Activated CD4-positive, alpha-beta T cell treated with anti-CD3 and anti-CD28 coated beads, Interleukin-2, amount 50 U/mL, for 1 hour (primary cell): ENCODE results near the gene RALGAPA2.

Source experiments
- DNase-seq: peaks from one replicate; pipeline ENCODE4 v3.0.0-alpha.2; 2020

Gene RALGAPA2

DNA sequence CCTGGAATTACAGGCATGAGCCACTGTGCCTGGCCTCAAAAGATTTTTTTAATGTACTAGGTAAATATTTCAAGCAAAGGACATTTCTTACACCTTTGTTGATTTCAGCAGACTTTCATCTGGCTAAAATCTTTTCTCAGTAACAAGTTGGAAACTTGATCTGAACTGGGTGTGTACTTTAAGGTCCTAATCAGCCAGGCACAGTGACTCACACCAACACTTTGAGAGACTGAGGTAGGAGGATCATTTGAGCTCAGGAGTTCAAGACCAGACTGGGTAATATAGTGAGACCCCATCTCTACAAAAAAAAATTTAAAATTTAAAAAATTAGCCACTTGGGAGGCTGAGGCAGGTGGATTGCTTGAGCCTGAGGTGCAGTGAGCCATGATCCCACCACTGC, 7.0 kb upstream of the RALGAPA2 start:
- no peak for DNase-seq

DNA sequence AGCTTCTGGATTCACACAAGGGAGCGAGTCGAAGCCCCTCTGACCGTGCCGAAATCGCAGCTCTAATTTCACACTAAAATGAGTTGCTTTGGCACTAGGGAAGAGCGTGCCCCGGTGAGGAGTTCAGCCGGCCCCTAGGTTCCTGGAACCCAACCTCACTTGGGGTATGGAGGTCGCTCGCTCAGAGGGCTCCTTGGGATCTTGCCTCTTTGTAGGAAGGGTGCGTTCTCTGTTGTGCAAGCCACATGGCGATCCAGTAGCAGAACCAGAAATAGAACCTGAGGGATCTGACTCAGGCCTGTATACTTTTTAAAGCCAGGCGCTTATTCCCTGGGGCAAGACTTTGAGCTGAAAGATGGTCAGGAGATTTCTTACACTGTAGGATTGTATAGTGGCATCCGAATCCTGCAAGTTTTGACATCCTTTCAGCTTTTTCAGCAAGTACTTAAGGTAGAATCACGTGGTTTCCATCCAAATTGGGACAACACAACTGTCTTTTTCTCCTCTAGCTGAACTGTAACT, 861 bp upstream of the RALGAPA2 start:
- DNase-seq = no peak

DNA sequence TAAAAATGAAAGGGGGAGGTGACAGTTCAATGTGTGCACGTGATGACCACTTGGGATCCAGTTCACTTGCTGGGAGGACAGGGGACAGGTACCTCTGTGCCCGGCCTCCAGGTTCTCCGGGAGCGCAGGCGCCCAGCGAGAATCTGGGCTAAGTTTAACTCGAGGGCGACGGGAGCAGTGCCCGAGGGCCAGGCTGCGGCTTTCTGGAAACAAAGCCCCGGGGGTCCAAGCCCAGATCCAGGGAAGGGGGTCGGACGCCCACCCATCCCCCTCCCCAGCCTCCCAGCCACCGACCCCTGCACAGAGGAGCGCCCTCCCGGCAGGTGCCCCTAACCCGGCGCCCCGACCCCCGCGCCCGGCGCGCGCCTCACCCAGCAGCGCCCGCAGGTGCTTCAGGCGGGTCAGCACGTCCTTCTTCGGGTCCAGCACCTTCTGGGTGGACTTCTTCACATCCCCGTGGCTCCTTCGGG, 405 bp downstream of the RALGAPA2 start:
- no peak for DNase-seq

DNA sequence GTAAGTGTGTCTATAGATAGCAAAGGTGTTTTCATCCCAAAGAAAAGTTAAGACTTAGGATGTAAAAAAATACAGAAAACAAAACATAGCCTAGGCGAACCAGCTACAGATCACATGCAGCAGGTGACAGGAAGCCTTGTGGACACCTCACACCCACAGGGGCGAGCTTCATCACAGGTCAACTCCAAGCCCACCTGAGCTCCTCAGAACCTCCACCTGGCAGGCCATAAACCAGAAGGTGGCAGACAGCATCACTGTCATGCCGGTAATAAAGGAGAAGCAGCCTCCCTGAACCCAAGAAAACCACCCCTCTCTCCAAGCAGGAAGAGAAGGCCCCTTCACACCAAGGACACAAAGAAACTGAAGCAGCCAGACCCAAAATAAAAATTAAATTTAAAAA, 1.0 kb downstream of the RALGAPA2 start:
- DNase-seq = no peak

DNA sequence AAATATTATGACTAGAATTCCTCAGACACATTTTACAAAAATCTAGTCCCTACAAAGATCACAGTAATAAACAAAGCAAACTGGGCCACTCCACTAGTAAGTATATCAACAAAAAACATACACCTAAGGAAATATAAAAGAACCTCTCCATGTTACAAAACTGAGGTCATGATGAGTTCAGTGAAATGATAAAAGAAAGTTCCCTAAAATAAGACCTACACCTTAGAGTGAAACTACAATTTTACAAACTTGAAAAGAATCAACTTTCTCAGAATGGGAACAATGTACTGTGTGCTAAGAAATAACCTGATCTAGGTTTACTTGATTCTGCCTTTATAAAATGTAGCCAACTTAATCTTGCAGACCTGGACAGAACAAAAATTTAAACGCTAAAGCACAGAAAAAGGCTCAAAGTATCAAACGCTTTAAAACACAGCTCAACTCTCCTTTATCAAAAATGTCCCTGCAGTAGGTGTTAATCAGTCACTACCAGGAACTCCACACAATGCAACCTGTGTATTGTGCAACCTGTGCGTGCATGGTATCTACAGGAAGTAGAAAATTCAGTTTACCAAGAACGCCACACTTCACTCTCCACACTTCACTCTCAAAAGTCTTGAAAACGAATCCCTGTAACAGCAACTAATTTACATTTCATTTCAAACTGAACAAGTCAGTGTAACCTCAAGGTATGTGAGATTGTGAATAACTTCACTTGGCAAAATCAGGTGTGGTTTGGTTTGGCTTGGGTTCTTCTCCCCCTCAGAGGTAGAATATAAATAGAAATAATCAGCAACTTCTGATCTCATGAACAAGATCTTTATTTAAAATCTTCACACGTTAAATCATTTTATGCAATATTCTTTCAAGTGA, 1.8 kb downstream of the RALGAPA2 start:
- DNase-seq = no peak

DNA sequence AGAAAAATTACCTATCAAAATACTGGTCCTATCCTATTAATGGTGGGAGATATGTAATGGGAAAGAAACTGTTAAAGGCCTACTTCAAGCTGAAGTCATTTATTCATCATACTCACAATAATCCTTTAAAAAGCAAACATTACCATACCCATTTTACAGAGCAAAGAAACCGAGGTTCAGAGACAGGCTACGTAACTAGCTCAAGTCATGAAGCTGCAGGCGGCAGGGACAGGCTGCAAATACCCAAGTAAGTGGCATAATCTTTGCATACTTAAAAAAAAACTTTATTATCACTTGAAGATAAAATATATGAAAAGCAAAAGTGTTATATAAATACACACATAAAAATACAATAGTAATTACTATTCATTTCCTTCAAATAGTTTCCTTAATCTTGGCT, 2.6 kb downstream of the RALGAPA2 start:
- no peak for DNase-seq

DNA sequence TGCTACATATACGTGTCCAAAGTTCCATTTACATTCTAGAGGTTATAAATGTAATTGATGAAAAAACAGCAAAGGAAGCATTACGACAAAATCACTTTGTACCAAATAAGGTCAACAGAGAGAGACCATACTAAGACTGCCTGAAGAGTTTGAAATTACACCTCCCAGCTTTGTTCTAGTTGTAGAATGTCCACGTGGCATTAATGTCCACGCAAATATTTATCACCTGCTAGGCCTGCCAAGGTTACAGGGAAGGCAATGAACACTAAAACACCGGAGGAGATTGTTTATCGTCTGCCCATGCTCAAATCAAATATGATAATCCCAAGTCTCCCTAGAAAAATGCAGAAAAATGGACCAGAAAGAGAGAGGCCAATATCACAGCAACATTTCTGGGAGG, 6.2 kb downstream of the RALGAPA2 start:
- no peak for DNase-seq

DNA sequence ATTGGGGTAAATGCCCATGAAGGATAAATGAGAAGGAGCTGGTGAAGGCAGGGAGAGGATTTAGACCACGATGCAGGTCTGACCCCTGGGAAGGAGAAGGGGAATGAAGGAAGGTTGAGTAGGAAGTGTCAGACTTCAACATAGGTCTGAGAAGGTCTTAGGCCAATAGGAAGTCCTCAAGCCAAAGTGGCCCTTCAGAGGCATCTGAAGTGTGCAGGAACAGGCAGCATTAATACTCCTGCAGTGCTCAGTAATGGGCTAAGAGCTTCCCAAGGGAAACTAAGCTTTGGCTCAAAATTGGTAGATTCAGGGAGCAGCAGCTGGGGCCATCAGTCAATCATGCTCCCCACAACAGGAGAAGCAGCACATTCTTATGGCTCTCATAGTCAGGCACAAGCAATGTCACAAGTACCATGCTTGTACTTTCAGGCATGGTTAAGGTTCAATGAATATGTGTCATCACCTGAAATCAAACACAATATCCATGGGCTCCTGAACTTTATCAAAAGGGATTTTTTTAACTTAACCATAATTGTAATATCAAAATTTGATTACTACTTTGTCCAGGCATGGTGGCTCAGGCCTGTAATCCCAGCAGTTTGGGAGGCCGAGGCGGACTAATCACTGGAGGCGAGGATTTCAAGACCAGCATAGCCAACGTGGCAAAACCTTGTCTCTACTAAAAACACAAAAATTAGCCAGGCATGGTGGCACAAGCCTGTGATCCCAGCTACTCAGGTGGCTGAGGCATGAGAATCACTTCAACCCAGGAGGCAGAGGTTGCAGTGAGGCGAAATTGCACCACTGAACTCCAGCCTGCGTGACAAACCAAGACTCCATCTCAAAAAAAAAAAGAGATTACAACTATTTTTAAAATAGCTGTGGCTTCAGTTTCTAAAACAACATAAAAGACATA, 9.9 kb downstream of the RALGAPA2 start:
- DNase-seq = no peak

DNA sequence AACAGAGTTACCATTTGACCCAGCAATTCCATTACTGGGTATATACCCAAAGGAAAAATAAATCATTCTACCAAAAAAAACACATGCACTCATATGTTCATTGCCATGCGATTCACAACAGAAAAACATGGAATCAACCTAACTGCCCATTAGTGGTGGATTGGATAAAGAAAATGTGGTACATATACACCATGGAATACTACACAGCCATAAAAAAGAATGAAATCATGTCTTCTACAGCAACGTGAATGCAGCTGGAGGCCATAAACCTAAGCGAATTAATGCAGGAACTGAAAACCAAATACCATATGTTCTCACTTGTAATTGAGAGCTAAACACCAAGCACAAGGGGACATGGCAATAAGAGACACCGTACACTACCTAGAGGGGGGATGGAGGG, 12.5 kb downstream of the RALGAPA2 start:
- no peak for DNase-seq

DNA sequence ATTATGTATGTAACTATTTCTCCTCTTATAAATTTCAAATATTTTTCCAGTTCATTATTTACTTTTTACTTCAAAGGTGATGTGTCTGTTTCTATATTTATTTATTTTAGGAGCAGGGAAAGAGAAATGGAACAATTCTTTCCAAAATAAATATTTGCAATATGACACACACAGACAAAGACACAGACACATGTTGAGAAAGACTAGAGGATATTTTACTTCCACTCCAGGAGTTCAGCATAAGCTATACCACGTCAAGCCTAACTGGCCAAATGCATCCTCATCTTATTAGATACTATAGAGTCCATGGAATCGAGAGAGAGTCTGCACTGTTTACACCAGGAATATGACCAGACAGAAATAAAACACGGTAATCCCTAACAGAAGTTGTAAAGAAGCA, 13.3 kb downstream of the RALGAPA2 start:
- DNase-seq = no peak

DNA sequence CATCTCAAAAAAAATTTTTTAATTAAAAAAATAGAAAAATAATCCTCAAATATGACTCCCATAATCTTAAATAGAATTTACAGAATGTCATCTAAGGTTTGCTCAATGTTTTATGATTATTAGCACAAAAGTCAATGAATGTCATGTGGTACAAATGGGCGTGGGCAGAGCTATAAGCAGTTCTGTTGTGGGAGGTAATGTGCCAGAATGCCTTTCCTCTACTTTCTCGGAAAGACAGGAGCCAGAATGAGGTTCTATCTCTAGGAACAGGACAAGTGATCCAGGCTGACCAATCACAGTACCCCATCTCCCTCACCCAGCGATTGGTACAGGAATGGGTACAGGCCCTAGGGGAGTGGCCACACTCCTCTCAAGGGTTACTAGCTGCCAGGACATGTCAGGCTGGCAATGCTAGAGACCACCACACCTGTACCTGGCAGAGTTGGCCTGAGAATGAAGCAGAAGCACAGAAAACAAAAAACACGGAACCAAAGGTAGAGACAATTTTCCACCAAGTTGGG, 15.1 kb downstream of the RALGAPA2 start:
- DNase-seq = no peak

DNA sequence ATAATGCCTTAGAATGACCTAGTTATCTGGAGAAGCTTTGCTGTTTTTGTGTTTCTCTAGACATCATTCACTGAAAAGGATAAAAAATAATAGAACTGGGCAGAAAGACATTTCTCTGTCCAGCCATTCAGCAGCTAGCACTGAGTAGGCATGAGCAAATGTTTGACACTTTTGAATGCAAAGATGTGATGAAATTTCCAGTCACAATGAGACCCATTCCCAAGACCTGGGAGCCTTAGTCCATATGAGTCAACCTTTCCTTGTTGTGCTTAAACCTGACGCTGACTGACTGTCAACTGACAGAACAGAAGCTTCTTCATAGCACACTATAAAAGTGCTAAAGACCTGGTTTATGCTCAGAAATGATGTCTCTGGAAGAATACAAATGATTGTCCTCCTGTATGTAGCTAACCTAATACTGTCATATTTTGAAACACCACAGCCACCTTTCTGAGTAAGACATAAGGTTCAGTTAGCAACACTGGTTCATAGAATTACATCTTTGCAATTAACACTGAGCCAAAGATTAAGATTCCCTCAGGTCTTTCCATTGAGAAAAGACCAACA, 17.1 kb downstream of the RALGAPA2 start:
- no peak for DNase-seq

DNA sequence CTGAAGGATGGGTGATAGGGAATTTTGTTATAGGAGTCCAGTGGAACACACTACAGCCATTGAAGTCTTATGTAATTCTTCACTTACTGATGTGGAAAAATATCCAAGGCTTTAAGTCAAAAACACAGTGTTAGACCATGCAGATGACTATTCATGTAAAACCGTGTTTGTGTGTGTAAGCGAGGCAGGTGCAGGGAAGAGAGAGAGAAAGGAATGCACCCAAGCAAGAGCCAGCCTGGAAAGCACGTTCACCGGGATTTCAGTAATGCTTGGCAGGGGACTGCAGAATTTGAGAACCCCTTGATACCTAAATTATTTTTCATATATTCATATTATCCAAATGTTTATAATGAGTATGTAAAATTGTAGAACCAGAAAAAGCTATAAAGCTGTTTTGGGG, 17.9 kb downstream of the RALGAPA2 start:
- DNase-seq = no peak

DNA sequence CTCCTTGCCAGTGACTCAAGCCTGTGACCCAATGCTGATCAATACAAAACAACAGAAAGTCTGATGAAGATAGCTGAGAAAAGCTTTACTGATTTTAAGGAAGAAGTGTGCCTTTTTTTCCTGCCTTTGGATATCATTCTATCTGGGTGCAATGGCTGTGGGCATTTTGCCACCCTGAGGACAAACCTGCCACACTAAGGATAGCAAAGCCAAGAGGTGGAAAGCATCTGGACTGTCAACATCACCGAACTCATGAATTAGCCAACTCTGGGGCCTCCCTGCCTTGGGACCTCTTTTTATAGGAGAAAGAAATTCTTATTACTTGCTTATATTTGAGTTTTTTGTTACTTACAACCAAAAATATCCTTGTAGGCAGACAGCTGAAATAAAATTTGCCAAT, 19.9 kb downstream of the RALGAPA2 start:
- no peak for DNase-seq

DNA sequence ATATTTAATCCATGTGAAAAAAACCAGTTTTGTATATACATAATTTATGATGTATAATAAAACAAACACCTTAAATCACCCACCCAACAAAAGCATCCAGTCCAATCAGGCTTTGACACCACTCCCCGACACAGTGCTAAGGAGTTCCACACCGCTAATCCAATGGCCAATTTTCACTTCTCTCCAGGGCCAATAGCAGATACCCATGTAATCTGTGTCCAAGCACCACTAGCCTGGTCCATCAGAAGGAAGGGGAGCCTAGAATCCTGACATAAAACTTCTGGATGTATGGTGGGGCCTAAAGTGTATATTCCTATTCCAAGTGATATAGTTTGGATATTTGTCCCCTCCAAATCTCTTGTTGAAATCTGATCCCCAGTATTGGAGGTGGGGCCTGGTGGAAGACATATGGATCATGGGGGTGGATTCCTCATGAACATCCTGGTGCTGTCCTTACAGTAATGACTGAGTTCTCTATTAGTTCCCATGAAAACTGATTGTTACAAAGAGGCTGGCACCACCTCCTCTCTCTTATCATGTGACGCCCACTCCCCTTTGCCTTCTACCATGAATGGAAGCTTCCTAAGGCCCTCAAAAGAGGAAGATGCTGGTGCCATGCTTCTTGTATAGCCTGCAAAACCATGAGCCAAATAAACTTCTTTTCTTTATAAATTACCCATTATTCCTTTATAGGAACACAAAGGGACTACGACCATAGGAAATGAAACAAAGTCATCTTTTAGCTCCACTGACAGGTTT, 20.8 kb downstream of the RALGAPA2 start:
- DNase-seq = no peak

DNA sequence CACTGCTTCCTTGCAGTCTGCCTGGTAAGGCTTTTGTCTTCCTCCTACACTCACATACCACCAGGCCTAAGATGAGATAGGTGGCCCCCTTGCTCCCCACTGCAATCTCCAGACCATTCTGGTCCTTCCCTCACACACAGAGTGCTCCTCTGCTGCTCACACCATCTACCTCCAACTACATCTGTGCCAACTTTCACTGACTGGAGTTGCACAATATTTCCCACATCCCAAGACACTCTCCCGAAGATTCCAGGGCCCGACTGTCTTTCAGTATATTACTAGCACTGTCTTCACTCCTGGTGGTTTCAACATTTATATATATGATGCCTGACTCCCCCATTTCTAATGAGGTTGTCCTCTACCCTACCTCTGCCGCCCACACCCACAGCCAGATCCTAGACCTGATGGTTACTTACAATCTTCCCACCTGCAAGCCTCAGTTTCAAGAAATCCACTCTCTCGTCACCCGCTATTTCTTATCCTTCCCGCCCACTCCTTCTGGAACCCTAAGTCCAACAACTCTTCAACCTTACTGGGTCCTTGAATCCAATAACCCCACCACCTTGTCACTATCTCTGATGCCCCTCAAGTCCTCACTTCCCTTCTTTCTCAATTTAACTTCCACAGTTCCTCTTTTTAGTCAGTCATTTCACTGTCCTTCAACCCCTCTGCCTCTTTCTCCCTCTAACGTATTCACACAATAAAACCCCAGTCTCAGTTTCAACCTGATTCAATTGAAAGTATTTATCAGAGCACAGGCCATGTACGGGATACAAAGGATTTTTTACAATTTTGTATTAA, 21.6 kb downstream of the RALGAPA2 start:
- DNase-seq = no peak

DNA sequence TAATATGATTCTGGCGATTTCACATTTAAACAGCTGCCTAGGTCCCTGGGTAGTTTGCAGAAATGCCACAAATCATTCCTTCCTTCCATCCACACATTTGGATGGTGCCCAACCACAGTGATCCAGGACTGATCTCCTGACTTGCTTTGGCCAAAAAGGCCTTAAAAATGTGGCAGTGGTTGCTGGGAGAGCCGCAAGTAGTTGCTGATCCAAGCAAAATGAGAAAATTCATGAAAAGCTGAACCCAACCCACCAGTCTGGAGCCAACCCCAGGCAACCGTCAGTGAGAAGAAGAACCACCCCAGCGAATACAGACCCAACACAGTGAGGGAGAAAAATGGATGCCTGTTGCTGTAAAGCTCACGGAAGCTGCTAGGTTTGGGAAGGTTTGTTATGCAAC, 25.1 kb downstream of the RALGAPA2 start:
- no peak for DNase-seq

DNA sequence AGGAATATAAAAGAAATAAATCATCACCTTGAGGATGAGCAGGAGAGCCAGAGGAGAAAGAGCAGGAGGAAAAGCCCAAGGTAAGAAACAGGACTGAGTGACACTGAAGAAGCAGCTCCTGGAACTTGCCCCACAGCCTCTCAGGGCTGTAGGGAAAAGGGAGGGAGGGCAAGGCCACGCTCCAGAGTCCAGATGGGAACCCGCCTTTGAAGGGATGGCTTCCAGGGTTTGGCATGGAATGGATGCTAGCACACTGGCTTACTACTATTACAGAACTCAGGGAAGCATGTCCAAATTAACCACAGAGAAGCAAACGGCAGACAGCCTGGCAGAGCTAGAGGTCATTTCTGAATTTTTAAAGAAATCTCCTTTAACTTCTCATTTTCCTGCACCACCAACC, 26.8 kb downstream of the RALGAPA2 start:
- no peak for DNase-seq

DNA sequence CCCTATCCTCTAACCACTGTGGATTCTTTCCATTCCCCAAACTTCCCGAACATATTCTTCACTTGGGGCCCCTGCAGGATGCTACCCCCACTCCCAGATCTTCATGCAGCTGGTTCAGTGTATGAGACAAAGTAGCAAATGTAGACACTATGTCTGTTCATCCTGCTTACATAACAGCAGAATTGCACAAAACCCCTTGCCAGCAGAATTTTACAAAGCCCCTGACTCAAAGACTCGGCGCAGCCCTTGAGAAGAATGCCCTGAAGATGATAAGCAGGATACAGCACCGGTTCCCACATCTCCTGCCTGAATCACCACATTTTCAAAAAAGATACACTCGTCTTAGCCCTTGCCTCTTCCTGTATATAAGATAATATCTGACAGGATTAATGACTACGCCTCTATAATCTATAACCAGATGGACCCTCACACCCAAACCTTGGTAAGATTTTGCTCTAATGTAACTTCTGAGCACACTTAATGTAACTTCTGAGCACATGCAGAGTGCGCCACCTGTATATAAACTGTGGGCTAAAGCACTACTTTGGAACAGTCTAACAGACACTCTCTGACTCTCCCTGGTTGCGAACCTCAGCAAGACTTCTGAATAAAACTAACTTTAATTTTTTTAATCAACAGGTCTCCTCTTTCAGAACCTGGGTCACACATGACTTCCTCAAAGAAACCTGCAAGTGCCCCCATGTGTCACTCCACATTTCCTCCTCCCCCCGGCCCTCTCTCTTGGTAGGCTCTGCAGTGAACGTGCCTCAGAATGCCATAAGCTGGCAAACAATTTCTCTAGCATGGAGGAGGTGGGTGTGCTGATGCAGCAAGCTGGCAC, 28.7 kb downstream of the RALGAPA2 start:
- DNase-seq = no peak

DNA sequence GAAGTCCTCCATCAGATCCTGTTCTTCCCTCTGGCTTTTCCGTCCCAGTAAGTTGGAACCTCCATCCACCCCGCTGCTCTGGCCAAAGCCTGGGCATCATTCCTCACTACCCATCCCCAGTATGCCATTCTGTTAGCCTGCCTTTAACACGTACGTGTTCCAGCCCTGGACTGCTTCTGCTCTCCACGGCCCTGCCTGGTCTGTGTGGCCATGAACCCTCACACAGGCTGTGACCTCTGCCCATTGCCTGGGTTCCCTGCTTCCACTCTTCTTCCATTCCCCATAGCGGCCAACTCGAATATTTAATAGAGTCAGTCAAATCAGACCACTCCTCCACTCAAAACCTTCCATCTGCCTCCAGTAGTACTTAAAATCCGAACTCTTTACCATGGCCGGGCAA, 29.4 kb downstream of the RALGAPA2 start:
- DNase-seq = no peak
